Keratinocyte (primary cell): Measurements from ENCODE around the gene MAP1S. TPM values are rescaled to one million over a fixed set of nuclear protein-coding genes. Genes with fewer than 3 reads are reported as not detected.

Source experiments
- DNase-seq: peaks from one replicate; pipeline ENCODE4 v3.0.0-alpha.2; 2011; ENCODE audit warnings: low read depth, missing footprints, low spot score
- FAIRE-seq: peaks from 2 replicates; lab custom pipeline; 2011; peaks lifted over from hg19 to GRCh38; lab: Jason Lieb, UNC
- H2AFZ ChIP-seq: 2 replicates; pipeline ENCODE4 v1.6.0; 2012; ENCODE audit warnings: low read length, control low read depth, inconsistent platforms; ENCODE audit not compliant: control insufficient read depth
- H3K27ac ChIP-seq: 2 replicates; pipeline ENCODE4 v1.5.1; 2011; ENCODE audit warnings: low read length; ENCODE audit not compliant: control insufficient read depth, insufficient read depth
- H3K27me3 ChIP-seq: 3 replicates; pipeline ENCODE4 v1.6.0; 2011; ENCODE audit warnings: low read length; ENCODE audit not compliant: control insufficient read depth, insufficient read depth; ENCODE audit errors: extremely low read depth
- H3K36me3 ChIP-seq, 2 experiments: 2 replicates in 1 of 2; 3 replicates in 1 of 2; pipeline ENCODE4 v1.5.1; 2011; ENCODE audit warnings: low read length in 2 of 2, mild to moderate bottlenecking in 1 of 2; ENCODE audit not compliant: control insufficient read depth in 2 of 2, insufficient read depth in 2 of 2; ENCODE audit errors: extremely low read depth in 1 of 2
- H3K4me1 ChIP-seq: 3 replicates; pipeline ENCODE4 v1.5.1; 2011; ENCODE audit warnings: low read length; ENCODE audit not compliant: control insufficient read depth, insufficient read depth; ENCODE audit errors: extremely low read depth
- H3K4me2 ChIP-seq: 3 replicates; pipeline ENCODE4 v1.6.0; 2011; ENCODE audit warnings: low read depth, low read length; ENCODE audit not compliant: control insufficient read depth, insufficient read depth; ENCODE audit errors: extremely low read depth
- H3K4me3 ChIP-seq, 3 experiments: fragments of 200-600 bp in 1 of 3; sonication (generic) in 1 of 3; 2 replicates in 2 of 3; 3 replicates in 1 of 3; pipeline ENCODE4 v1.5.1; 2011 to 2016; ENCODE audit warnings: low read length in 3 of 3, mild to moderate bottlenecking in 3 of 3, control low read depth in 2 of 3, inconsistent platforms in 1 of 3, low read depth in 1 of 3, mixed read lengths in 1 of 3, mixed run types in 1 of 3, moderate library complexity in 1 of 3; ENCODE audit not compliant: control insufficient read depth in 2 of 3, insufficient read depth in 2 of 3; ENCODE audit errors: extremely low read depth in 1 of 3
- H3K79me2 ChIP-seq: 2 replicates; pipeline ENCODE4 v1.6.0; 2012; ENCODE audit warnings: low read length; ENCODE audit not compliant: control insufficient read depth, insufficient read depth
- H3K9ac ChIP-seq: 3 replicates; pipeline ENCODE4 v1.6.0; 2011; ENCODE audit warnings: low read length; ENCODE audit not compliant: control insufficient read depth, insufficient read depth; ENCODE audit errors: extremely low read depth
- H3K9me1 ChIP-seq: 3 replicates; pipeline ENCODE4 v1.6.0; 2011; ENCODE audit warnings: low read length; ENCODE audit not compliant: control insufficient read depth, insufficient read depth; ENCODE audit errors: extremely low read depth
- H3K9me3 ChIP-seq: 2 replicates; pipeline ENCODE4 v1.5.1; 2012; ENCODE audit warnings: low read depth, low read length; ENCODE audit not compliant: control insufficient read depth
- H4K20me1 ChIP-seq: 3 replicates; pipeline ENCODE4 v1.6.0; 2011; ENCODE audit warnings: low read length; ENCODE audit not compliant: control insufficient read depth, insufficient read depth; ENCODE audit errors: extremely low read depth
- CTCF ChIP-seq, 3 experiments: IDR thresholded peaks in 1 of 3; conservative IDR thresholded peaks in 1 of 3; optimal IDR thresholded peaks in 1 of 3; 2 replicates in 2 of 3; 3 replicates in 1 of 3; pipeline versions ENCODE3 to v1.5.1; 2011; ENCODE audit warnings: low read length in 3 of 3, mild to moderate bottlenecking in 3 of 3, moderate library complexity in 2 of 3, control low read depth in 1 of 3, inconsistent platforms in 1 of 3; ENCODE audit not compliant: insufficient read depth in 2 of 3; ENCODE audit errors: extremely low read depth in 1 of 3
- EZH2 ChIP-seq: IDR thresholded peaks from one replicate; pipeline ENCODE4 v1.6.1; 2012; ENCODE audit warnings: inconsistent platforms, mild to moderate bottlenecking, low read length, moderate library complexity
- dilution Hi-C: fragments of 300-500 bp; cut with MboI; formaldehyde crosslinking; loops from one replicate; pipeline ENCODE4 v1.7.0; 2020; ENCODE audit warnings: low sequenced_read_pairs; ENCODE audit not compliant: extremely low pct_ligation_motif_present
- polyA plus RNA-seq, 5 experiments: library from polyadenylated mRNA; depleted of rRNA in 3 of 5; stranded (reverse) in 3 of 5; stranded (forward) in 1 of 5; unstranded in 1 of 5; fragments of >200 nt; gene quantifications; 1 replicate in 1 of 5; 2 replicates in 3 of 5; 3 replicates in 1 of 5; pipeline versions ENCODE4 v1.2.1 to v1.2.3, GENCODE V29; 2011 to 2012; ENCODE audit warnings: missing spikeins in 2 of 5, low read depth in 1 of 5, low replicate concordance in 1 of 5

MAP1S gene
- polyA plus RNA-seq, 1 donor (not counting 4 experiments of a cell fraction or from before 2014, with no cell fraction given), result 3.7 TPM

- dilution Hi-C loops, result no loop called here
- no peaks in the 10 kb centered on the region for H3K9me3 ChIP-seq
- DNase-seq (no peak), FAIRE-seq (no peak)
- no peak overlapping the region for H3K4me3 ChIP-seq
- H2AFZ ChIP-seq, result no peak overlapping the region
- no peak overlapping the region for H3K4me2 ChIP-seq
- TF ChIP-seq EZH2 (no peak), CTCF (optimal IDR thresholded peaks at IDR 0.05 in 1 of 3, IDR thresholded peaks at IDR 0.05 in 1 of 3, conservative IDR thresholded peaks at IDR 0.05 in 1 of 3; ENCODE audit: extremely low read depth in 1 of 3, insufficient read depth in 2 of 3, low read length in 3 of 3) (no peak)
- H3K36me3 ChIP-seq, result no peaks in the 10 kb centered on the region
- no peaks in the 10 kb centered on the region for H3K9me1 ChIP-seq
- peaks cover under 1% of the 10 kb centered on the region for H3K4me1 ChIP-seq
- no peak overlapping the region for H3K9ac ChIP-seq
- H3K27me3 ChIP-seq, result peaks cover 8% of the 10 kb centered on the region
- H4K20me1 ChIP-seq, result no peaks in the 10 kb centered on the region
- H3K79me2 ChIP-seq, result no peaks in the 10 kb centered on the region
- H3K27ac ChIP-seq, result no peak overlapping the region
Observed at GRCh38 chr19:17749912-17750317, 30.6 kb downstream of the MAP1S start.

- Histone ChIP-seq H3K4me2 (no peak within 1 kb of the TSS), H3K4me3 (no peak within 1 kb of the TSS), H3K4me1 (peaks cover 9% of the 10 kb centered on the region), H3K9me1 (no peaks in the 10 kb centered on the region), H3K27ac (no peak within 1 kb of the TSS), H3K27me3 (peaks cover 14% of the 10 kb centered on the region), H3K36me3 (no peaks in the 10 kb centered on the region), H3K9me3 (no peaks in the 10 kb centered on the region), H3K9ac (no peak within 1 kb of the TSS), H4K20me1 (no peaks in the 10 kb centered on the region), H3K79me2 (no peaks in the 10 kb centered on the region), H2AFZ (no peak within 1 kb of the TSS)
- dilution Hi-C loops, result no loop called here
- DNase-seq (no peak), FAIRE-seq (no peak)
- no peak for TF ChIP-seq EZH2
- no peak for TF ChIP-seq CTCF (optimal IDR thresholded peaks at IDR 0.05 in 1 of 3, IDR thresholded peaks at IDR 0.05 in 1 of 3, conservative IDR thresholded peaks at IDR 0.05 in 1 of 3; ENCODE audit: extremely low read depth in 1 of 3, insufficient read depth in 2 of 3, low read length in 3 of 3)
Observed at GRCh38 chr19:17751103-17751911, 32.0 kb downstream of the MAP1S start, which contains the start of gene FCHO1. TSS of gene FCHO1 (plus strand) at chr19:17751477. CDS start at chr19:17755165, 3,688 bp downstream.
